ENCODE results near the gene NTN5.

- TF ChIP-seq, protein P1, sequence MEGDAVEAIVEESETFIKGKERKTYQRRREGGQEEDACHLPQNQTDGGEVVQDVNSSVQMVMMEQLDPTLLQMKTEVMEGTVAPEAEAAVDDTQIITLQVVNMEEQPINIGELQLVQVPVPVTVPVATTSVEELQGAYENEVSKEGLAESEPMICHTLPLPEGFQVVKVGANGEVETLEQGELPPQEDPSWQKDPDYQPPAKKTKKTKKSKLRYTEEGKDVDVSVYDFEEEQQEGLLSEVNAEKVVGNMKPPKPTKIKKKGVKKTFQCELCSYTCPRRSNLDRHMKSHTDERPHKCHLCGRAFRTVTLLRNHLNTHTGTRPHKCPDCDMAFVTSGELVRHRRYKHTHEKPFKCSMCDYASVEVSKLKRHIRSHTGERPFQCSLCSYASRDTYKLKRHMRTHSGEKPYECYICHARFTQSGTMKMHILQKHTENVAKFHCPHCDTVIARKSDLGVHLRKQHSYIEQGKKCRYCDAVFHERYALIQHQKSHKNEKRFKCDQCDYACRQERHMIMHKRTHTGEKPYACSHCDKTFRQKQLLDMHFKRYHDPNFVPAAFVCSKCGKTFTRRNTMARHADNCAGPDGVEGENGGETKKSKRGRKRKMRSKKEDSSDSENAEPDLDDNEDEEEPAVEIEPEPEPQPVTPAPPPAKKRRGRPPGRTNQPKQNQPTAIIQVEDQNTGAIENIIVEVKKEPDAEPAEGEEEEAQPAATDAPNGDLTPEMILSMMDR (IDR thresholded peaks at IDR 0.05), result no peak
- no peak for TF ChIP-seq ZFX (IDR thresholded peaks at IDR 0.05; ENCODE audit: borderline replicate concordance)
These were observed 13.0 kb downstream of the NTN5 start for GRCh38 chr19:48659768-48660167.
